Mesodermal cell (in vitro differentiated cells): ENCODE results near the gene SLX4IP.
"Not testable (repeated sequence)": the region's sequence is repeated elsewhere in the genome, so short reads cannot be mapped to it uniquely, and the experiment has no call there.

ENCODE experiments used
- H3K27ac ChIP-seq: 2 replicates; pipeline ENCODE4 v1.7.0; 2013; ENCODE audit warnings: mild to moderate bottlenecking, low read depth, low read length, moderate library complexity; ENCODE audit not compliant: severe bottlenecking
- H3K36me3 ChIP-seq: 2 replicates; pipeline ENCODE4 v1.7.1; 2013; ENCODE audit warnings: mild to moderate bottlenecking, low read length, moderate library complexity; ENCODE audit not compliant: control insufficient read depth, insufficient read depth
- H3K4me1 ChIP-seq: one replicate; pipeline ENCODE4 v1.7.1; 2013; ENCODE audit warnings: mild to moderate bottlenecking, low read length; ENCODE audit not compliant: insufficient read depth, control insufficient read depth, poor library complexity, severe bottlenecking
- H3K4me3 ChIP-seq: 2 replicates; pipeline ENCODE4 v1.7.0; 2013; ENCODE audit warnings: low read length, control low read depth, mild to moderate bottlenecking; ENCODE audit not compliant: insufficient read depth, poor library complexity, severe bottlenecking; ENCODE audit errors: extremely low read depth
- H3K9me3 ChIP-seq: 2 replicates; pipeline ENCODE4 v1.7.1; 2013; ENCODE audit warnings: mild to moderate bottlenecking, low read length, moderate library complexity; ENCODE audit not compliant: control insufficient read depth
- WGBS, 2 experiments: methylation state at CpG; one replicate each; pipeline ENCODE4 v1.1.5; 2013; ENCODE audit warnings: missing lambda C conversion rate in 2 of 2; ENCODE audit not compliant: insufficient coverage in 2 of 2; 5-methylcytosine and 5-hydroxymethylcytosine counted together

The SLX4IP gene

DNA sequence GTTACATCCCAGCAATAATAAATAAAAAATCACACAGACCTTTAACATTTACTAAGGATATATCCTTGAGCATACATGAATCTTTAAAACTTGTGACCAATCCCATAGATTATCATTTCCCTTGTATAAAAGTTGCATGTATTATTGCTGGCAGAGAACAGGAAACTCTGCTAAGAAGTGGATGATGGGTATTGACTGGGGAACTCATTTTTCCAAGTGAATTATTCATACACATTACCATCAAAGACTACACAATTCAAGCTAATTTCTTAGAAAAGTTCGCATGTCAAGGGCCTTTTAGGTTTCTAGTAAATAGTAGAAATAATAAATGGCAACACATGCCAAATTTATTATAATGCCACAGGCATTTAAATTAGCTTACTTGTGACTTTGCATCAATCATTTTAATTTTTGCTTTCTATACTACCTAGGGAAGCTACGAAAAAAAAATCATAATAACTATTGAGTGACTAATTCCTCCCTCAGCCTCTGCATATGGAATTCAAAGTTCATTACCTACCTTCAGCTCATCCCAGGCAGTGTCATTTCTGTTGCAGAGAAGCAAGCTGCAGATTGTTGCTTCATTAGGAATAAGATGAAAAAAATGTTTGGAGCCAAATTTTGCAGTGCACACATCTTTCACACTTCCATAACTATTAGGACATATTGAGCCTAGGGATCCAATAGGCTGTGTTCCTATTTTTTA lies 26.8 kb upstream of the SLX4IP start:
- 67% methylated on average over 1 of the region's 2 CpGs; no CpG with 5 or more reads in 1 of the 2 experiments for WGBS, 2 experiments
- Histone ChIP-seq H3K4me1 (no peaks in the 10 kb centered on the region), H3K27ac (no peak overlapping the region), H3K36me3 (peaks cover 18% of the 10 kb centered on the region), H3K9me3 (no peaks in the 10 kb centered on the region), H3K4me3 (no peak overlapping the region)

DNA sequence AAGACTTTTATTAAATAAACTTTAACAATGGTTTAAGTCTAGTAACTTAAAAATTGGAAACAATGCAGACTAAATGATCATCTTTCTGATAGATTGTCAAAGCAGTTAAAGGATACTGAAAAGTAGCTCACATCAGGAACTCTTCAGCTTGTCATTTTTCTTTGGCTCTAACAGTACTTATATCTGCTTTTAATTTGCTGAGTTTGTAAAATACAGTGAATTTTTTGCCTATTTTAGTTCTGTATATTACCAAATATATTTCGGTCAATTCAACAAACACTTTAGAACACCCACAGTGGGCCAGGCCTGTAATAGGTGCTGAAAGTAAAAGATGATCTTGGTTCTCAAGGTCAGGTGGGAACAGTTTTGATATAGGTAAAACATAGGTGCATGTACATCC lies 23.4 kb upstream of the SLX4IP start:
- no CpG with 5 or more reads among the region's 1 CpG for WGBS, 2 experiments
- no peaks in the 10 kb centered on the region for H3K4me1 ChIP-seq
- peaks cover 7% of the 10 kb centered on the region for H3K36me3 ChIP-seq
- no peak overlapping the region for H3K4me3 ChIP-seq
- no peak overlapping the region for H3K27ac ChIP-seq
- H3K9me3 ChIP-seq, result no peaks in the 10 kb centered on the region

DNA sequence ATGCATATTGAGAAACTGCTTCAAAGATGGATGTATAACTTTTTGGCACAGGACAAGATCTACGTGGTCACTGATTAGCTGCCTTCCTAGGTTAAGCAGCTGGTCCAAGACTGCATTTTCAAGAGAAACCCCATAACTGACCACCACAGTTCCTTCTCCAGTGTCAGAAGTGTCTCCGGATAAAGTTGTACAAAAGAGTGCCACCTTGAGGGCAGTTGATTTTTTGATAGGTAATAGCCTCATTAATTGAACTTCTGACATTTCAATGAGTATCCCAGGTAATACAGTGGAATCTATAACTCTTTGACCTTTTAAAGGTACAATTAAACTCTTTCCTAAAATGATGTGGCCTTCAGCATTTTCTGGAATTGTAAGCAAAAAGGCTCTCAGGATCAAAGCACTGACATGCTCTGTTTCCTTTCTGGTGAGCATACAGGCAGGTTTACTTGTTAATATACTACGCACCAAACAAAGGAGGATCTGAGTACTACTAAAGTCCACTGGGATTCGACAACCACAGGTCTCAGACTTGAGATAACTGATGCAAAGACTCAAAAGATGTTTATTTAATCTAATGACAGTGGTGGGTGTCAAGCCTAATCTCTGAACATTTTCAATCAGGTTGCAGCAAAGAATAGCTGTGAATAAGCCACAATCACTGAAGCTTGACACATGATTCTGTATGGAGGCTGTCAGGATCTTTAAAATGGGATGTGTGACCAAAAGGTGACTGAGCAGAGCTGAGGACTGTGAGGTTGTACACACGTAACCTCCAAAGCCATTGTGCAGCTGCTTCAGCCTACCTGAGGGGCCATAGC lies 22.3 kb upstream of the SLX4IP start:
- WGBS, 2 experiments, result 87 to 96% methylated on average over 4 of the region's 5 CpGs
- Histone ChIP-seq H3K4me1 (no peaks in the 10 kb centered on the region), H3K4me3 (no peak overlapping the region), H3K36me3 (peaks cover 12% of the 10 kb centered on the region), H3K9me3 (no peaks in the 10 kb centered on the region), H3K27ac (no peak overlapping the region)

DNA sequence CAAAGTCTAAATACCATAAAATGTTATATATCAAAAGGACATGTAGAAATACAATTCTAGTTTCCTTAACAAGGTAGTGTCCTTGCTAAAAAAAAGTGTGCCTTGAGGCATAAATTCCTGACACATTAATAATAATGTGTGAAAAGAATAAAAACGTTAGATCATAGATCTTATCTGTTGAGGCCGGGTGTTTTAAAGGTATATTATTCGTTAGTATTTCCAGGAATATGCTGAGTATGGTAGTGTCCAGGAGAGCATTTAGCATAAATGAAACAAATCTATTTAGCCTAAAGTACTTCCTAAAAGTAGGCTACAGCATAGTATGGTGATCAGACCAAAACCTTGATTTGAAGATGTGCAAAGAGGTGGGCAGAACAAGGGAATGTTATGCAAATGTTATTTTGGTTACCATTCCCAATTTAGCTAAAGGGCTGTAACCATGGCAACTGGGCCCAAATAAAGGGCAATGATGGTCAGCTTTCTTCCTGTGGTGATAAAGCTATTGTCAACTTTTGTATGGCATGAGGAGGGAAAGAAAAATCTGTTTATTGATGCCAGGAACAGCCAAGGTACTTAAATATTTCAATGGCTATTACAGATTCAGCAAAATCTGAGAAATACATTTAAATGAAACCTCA lies 20.0 kb upstream of the SLX4IP start:
- Histone ChIP-seq H3K4me1 (peaks cover 4% of the 10 kb centered on the region), H3K9me3 (no peaks in the 10 kb centered on the region), H3K36me3 (peaks cover 19% of the 10 kb centered on the region), H3K27ac (no peak overlapping the region), H3K4me3 (no peak overlapping the region)
- no CpG with 5 or more reads among the region's 3 CpGs for WGBS, 2 experiments

DNA sequence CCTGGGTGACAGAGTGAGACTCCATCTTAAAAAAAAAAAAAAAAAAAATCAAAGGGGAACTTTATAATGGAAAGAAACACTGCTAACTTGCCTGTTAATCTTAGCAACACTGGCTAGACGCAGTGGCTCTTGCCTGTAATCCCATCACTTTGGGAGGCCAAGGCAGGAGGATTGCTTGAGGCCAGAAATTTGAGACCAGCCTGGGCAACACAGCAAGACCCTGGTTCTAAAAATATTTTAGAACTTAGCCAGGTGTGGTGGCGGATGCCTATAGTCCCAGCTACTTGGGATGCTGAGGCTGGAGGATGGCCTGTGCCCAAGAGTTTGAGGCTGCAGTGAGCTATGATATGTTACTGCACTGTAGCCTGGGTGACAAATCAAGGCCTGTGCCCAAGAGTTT lies 17.9 kb upstream of the SLX4IP start:
- H3K9me3 ChIP-seq, H3K4me3 ChIP-seq, H3K4me1 ChIP-seq, H3K27ac ChIP-seq: not testable (repeated sequence)
- peaks cover 22% of the 10 kb centered on the region for H3K36me3 ChIP-seq
- 94 to 100% methylated on average over 2 of the region's 2 CpGs for WGBS, 2 experiments

DNA sequence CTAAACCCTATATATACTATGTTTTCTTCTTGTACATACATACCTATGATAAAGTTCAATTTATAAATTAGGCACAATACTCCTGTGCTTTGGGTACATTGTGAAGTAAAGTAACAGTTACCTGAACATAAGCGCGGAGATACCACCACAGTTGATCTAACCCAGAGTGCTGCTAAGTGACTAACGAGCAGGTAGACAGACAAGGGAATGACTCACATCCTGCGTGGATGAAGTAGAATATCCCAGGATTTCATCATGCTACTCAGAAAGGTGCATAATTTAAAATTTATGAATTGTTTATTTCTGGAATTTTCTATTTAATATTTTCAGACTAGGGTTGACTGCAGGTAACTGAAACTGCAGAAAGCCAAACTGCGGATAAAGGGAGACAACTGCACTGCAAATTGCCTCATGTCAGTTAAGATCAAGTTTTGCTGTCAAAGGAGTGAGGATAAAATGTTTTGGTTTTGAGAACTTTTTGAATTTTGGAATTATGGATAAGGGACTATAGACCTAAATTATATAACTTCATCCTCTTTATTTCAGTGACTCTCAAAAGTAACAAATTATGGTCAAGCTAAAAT lies 15.5 kb upstream of the SLX4IP start:
- Histone ChIP-seq H3K36me3 (peaks cover 22% of the 10 kb centered on the region), H3K9me3 (no peaks in the 10 kb centered on the region), H3K27ac (no peak overlapping the region), H3K4me3 (no peak overlapping the region), H3K4me1 (peaks cover 9% of the 10 kb centered on the region)
- 93 to 100% methylated on average over 3 to 4 of the region's 5 CpGs for WGBS, 2 experiments

DNA sequence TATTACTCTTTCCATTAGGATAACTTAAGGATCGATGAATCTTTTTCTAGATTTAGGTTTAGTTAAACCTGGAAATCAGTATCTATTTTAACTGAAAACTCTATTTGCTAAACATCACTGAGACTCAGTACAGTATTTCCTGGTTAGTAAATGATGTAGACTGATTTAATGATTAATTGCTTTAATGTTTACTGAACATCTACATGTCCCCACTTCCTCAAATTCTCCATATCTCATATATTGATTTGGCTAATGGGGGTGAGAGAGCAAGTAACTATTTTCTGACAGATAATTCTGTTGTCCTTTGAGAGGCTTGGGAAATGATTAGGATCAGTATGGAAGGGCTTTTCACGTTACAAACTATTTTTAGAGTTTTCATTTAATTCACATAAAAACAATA lies 11.4 kb upstream of the SLX4IP start:
- Histone ChIP-seq H3K4me3 (no peak overlapping the region), H3K27ac (no peak overlapping the region), H3K9me3 (no peaks in the 10 kb centered on the region), H3K4me1 (peaks cover 9% of the 10 kb centered on the region), H3K36me3 (peaks cover 13% of the 10 kb centered on the region)
- no CpG with 5 or more reads among the region's 2 CpGs for WGBS, 2 experiments

DNA sequence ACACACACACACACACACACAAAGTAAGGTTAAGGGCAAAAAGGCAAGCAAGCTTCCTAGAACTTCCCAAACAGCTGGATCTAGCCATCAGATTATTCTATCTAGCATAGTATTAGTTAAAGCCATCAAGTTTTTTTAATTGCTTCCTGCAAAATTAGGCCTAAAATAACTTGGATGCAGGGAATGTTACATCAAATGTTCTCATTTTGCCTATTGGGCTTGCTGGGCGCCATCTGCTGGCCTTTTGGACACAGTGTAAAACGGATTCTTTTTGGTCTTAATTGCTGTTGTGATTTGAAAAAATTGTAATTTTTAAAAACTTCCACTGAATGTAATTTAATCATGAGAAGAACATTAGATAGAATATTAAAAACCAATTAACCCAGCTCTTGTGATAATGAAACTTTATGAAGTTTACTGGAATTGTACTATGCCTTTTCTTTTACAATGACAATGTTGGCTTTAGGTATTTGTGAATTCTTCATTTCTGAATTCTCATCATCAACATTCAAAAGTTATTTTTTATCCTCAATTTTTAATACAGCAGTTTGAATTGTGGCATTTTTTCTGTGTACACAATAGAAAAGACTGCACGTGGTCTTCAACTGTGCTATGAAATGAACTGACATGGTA lies 7.9 kb upstream of the SLX4IP start:
- no peaks in the 10 kb centered on the region for H3K4me1 ChIP-seq
- no peak overlapping the region for H3K4me3 ChIP-seq
- 100% methylated on average over 1 of the region's 3 CpGs; no CpG with 5 or more reads in 1 of the 2 experiments for WGBS, 2 experiments
- H3K9me3 ChIP-seq, result no peaks in the 10 kb centered on the region
- no peak overlapping the region for H3K27ac ChIP-seq
- peaks cover 15% of the 10 kb centered on the region for H3K36me3 ChIP-seq

DNA sequence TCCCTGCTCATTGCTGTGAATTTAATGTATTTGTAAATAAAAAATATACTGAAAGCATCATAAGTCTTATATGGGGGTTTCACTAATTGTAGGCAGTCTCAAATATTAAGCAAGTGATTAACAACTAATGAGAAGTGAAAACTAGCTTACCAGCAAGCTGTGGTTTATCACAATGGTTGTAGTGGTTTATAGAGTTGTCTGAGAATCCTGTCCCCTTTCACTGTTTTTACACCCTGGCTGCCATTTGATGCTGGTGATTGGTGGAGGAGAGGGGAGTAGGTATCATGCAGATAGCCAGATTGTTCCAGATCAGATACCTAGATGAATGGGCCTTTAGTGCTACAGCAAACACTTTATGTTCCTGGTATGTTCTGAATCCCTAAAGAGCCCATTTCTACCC lies 7.1 kb upstream of the SLX4IP start:
- Histone ChIP-seq H3K27ac (no peak overlapping the region), H3K36me3 (peaks cover 13% of the 10 kb centered on the region)

DNA sequence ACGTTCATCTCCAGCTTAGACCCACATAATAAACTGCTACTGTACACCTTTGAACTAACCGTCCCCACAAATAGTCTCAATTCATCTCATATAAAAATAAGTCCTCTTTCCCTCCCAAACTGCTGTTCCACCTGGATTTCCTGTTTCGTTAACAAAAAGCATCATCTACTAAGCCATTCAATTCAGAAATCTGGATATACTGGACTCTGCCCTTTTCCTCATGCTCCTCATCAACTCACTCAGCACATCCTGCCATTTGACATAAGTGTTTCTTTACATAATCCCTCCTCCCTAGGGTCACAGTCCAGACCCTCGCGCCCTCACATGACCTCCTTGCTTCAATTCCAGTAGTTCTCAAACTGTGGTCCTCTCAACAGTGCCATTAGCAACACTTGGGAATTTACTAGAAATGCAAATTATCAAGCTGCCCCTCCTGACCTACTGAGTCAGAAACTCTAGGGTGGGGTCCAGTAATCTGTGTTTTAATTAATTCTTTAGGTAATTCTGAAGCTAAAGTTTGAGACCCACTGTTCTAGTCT lies 5.6 kb upstream of the SLX4IP start:
- 91% methylated on average over 2 to 5 of the region's 5 CpGs for WGBS, 2 experiments
- Histone ChIP-seq H3K4me1 (no peaks in the 10 kb centered on the region), H3K27ac (no peak overlapping the region), H3K9me3 (no peaks in the 10 kb centered on the region), H3K4me3 (no peak overlapping the region), H3K36me3 (peaks cover 11% of the 10 kb centered on the region)

More for the DNA sequence above, 7.1 kb upstream of the SLX4IP start:
- no peaks in the 10 kb centered on the region for H3K4me1 ChIP-seq
- no peak overlapping the region for H3K4me3 ChIP-seq
- no peaks in the 10 kb centered on the region for H3K9me3 ChIP-seq
